Fibroblast of the aortic adventitia (primary cell): Measurements from ENCODE around the gene IRGQ. TPM values are rescaled to one million over a fixed set of nuclear protein-coding genes. Genes with fewer than 3 reads are reported as not detected.

Experiments
- DNase-seq: peaks from one replicate; pipeline ENCODE4 v3.0.0-alpha.2; 2010; ENCODE audit warnings: low read depth
- H3K4me3 ChIP-seq: 2 replicates; pipeline ENCODE4 v1.5.1; 2011; ENCODE audit warnings: low read depth, mild to moderate bottlenecking, control low read depth, low read length, moderate library complexity
- CTCF ChIP-seq: IDR thresholded peaks from 2 replicates; pipeline ENCODE4 v1.5.1; 2011; ENCODE audit warnings: mild to moderate bottlenecking, low read length, control low read depth, inconsistent platforms; ENCODE audit not compliant: insufficient read depth
- total RNA-seq: library from RNA; depleted of rRNA; stranded (reverse); fragments of >200 nt; gene quantifications from 2 replicates; pipeline ENCODE4 v1.2.3, GENCODE V29; 2012; ENCODE audit warnings: low replicate concordance

IRGQ gene
- total RNA-seq, 1 donor = 17.5 TPM

- DNase-seq = no peak
- no peak for TF ChIP-seq CTCF
- no peak overlapping the region for H3K4me3 ChIP-seq
Measured at GRCh38 chr19:43634506-43634871, 38.6 kb upstream of the IRGQ start.

GRCh38 chr19:43634068-43634467, 38.1 kb upstream of the IRGQ start:
- TF ChIP-seq CTCF = no peak
- no peak overlapping the region for H3K4me3 ChIP-seq

GRCh38 chr19:43633520-43633919, 37.6 kb upstream of the IRGQ start:
- no peak for TF ChIP-seq CTCF
- no peak overlapping the region for H3K4me3 ChIP-seq
- DNase-seq = no peak

More at GRCh38 chr19:43634068-43634467, 38.1 kb upstream of the IRGQ start:
- DNase-seq = no peak

GRCh38 chr19:43631491-43631890, 35.6 kb upstream of the IRGQ start:
- no peak overlapping the region for H3K4me3 ChIP-seq
- TF ChIP-seq CTCF = no peak
- no peak for DNase-seq

- H3K4me3 ChIP-seq = no peak overlapping the region
- TF ChIP-seq CTCF = no peak
- no peak for DNase-seq
Measured at GRCh38 chr19:43628646-43629326, 32.9 kb upstream of the IRGQ start.

- no peak overlapping the region for H3K4me3 ChIP-seq
- no peak for DNase-seq
Measured at GRCh38 chr19:43626838-43627237, 30.9 kb upstream of the IRGQ start.

More at GRCh38 chr19:43626838-43627237, 30.9 kb upstream of the IRGQ start:
- TF ChIP-seq CTCF = no peak
